Left lobe of liver (tissue), 2 donors: ENCODE measurements around the gene DTL. TPM values are rescaled to one million over a fixed set of nuclear protein-coding genes. Genes with fewer than 3 reads are reported as not detected.
"Not testable (repeated sequence)": the region's sequence is repeated elsewhere in the genome, so short reads cannot be mapped to it uniquely, and the experiment has no call there.

Experiments
- ATAC-seq: fragments of 200-7000 bp; cut with Tn5 transposase; one replicate; pipeline ENCODE4 v1.9.1; 2020; ENCODE audit warnings: mild to moderate bottlenecking, moderate library complexity
- DNase-seq: peaks from one replicate; pipeline ENCODE4 v3.0.0-alpha.2; 2020; ENCODE audit warnings: low spot score
- total RNA-seq: library from RNA; stranded (reverse); gene quantifications from one replicate; pipeline ENCODE4 v1.2.1, GENCODE V29; 2021
- donor health status: DM: no; HTN: no; CAD: no; lungs with moderate emphysema.
- donor health status: DM: no; HTN: yes; CAD: no.

The DTL gene, protein sequence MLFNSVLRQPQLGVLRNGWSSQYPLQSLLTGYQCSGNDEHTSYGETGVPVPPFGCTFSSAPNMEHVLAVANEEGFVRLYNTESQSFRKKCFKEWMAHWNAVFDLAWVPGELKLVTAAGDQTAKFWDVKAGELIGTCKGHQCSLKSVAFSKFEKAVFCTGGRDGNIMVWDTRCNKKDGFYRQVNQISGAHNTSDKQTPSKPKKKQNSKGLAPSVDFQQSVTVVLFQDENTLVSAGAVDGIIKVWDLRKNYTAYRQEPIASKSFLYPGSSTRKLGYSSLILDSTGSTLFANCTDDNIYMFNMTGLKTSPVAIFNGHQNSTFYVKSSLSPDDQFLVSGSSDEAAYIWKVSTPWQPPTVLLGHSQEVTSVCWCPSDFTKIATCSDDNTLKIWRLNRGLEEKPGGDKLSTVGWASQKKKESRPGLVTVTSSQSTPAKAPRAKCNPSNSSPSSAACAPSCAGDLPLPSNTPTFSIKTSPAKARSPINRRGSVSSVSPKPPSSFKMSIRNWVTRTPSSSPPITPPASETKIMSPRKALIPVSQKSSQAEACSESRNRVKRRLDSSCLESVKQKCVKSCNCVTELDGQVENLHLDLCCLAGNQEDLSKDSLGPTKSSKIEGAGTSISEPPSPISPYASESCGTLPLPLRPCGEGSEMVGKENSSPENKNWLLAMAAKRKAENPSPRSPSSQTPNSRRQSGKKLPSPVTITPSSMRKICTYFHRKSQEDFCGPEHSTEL
- total RNA-seq = 0.10 TPM

DNA sequence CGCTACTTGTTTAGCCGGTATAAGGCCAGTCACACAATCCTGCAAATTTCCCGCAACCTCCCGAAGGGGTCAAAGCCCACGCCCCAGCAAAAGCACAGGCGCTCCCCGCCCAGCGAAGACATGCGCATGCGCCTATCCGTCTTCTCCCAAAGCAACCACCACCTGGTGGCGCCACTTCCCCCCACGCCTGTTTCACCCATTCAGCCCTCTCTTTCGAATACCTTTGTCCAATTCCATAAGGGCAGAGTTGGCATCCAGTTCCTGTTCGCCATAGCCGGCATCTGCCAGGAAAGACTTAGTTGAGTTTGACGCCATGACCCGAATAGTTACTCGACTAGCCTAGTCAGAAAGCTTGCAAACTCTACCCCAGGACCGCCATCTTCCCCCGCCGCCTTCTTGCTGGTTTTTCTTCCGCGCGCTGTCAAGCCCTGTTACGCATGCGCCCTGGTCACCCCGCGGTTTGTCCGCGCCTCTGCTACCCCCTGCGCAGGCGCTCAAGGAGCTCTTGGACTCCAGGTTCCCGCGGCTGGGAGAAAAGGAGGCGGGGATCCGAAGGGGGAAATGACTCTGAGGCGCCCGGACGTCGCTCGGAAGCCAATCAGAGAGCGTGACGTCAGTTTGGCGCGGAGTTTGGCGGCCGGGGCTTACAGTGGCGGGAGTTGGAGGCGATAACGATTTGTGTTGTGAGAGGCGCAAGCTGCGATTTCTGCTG, at the start of gene DTL, which contains the start of gene INTS7:
Gene DTL, plus strand, starts transcription at position 626 of the 712 bp plus-strand sequence. CDS start 143 bp downstream, outside the sequence.
Gene INTS7, minus strand, starts transcription at position 435 of the 712 bp plus-strand sequence. Its CDS starts 120 bp downstream, at position 315.
- DNase-seq = peak; percentile 99
- ATAC-seq = peak; percentile 88

DNA sequence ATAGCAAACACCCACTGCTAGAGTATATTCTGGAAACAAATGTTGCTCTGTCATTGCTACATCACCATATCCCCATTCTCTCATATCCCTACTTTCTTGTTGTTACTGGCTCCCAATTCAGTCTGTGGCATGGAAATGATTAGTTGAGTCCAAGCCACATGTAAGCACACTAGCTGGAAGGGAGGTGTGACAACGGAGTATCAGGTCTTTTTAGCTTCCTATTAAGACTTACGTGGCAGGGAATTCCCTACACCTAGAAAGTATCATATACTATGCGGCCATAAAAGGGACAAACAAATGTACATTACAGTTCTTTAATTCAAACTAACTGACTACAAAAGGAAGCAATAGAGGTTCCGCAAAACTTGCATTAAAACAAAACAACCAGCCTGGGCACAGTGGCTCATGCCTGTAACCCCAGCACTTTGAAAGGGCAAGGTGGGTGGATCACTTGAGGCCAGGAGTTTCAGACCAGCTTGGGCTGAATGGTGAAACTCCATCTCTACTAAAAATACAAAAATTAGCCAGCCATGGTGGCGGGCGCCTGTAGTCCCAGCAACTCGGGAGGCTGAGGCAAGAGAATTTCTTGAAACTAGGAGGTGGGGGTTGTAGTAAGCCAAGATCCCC, 48.8 kb upstream of the DTL start:
- DNase-seq = no peak
- no peak for ATAC-seq

DNA sequence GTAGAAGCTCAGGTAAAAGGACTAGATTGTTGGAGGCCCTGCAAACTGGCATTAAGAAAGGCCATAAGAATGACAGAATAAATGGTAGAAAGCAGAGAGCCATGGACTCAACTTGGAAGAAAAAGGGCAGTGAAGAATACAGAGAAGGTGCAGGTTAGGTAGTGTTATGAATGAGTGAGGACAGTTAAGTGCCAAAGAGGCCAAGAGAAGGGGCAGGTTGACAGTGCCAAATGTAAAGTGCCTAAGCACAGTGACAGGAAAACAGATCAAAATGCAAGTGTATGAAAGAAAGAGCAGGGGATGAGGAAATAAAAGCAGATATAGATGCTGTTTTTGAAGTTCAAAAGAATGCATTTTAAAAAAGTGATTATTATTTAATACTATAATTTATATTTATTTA, 43.9 kb upstream of the DTL start:
- no peak for ATAC-seq
- DNase-seq = no peak

DNA sequence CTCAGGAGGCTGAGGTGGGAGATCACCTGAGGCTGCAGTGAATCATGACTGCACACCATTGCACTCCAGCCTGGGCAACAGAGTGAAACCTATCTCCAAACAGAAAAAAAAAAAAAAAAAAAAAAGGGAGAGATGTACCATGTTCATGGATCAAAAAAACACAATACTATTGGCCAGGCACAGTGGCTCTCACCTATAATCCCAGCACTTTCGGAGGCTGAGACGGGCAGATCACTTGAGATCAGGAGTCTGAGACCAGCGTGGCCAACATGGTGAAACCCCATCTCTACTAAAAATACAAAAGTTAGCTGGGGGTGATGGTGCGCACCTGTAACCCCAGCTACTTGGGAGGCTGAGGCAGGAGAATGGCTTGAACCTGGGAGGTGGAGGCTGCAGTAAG, 38.1 kb upstream of the DTL start:
- not testable (repeated sequence) for DNase-seq, ATAC-seq

DNA sequence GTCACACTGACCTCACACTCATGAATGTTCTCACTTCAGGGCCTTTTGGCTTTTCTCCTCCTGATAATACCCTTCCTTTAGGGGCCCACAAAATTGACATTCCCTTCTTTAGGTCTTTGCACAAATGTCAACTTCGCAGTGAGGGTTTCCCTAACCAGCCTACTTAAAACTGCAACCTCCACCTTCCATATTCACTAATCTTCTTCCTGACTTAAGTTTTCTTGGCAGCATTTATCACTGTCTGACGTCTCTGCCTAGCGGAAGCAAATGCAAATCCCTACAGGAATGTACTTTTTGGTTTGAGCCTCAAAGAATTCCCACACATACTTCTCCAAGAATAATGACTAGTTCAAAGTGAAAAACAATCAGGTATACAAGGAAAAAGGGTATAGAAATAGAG, 33.0 kb upstream of the DTL start:
- DNase-seq (no peak), ATAC-seq (no peak)

DNA sequence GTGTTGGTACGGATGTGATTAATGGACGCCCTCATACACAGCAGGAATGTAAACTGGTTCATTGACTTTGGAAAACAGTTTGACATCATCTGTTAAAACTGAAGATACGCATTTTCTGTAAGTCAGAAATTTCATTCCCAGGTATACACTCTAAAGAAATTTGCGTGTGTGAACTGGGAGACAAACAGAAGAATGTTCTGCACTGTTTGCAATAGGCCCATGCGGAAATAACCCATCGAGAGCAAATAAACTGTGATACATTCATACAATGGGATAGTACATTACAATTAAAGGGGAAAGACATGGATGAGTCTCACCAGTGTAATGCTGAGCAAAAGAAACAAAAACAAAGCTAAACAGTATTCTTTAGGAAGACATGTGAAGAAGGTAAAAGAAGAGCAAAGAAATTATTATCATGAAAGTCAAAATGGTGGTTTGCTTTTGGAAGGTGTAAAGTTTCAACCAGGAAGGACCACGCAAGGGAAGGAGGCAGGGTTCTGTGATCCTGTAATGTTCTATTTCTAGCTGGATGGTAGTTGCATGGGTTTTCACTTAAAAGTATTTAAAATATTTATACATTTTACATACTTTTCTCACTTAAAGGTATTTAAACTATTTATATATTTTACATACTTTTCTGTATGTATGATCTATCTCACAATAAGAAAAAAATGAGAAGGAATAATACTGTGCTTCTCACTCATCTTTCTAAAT, 30.5 kb upstream of the DTL start:
- no peak for DNase-seq

DNA sequence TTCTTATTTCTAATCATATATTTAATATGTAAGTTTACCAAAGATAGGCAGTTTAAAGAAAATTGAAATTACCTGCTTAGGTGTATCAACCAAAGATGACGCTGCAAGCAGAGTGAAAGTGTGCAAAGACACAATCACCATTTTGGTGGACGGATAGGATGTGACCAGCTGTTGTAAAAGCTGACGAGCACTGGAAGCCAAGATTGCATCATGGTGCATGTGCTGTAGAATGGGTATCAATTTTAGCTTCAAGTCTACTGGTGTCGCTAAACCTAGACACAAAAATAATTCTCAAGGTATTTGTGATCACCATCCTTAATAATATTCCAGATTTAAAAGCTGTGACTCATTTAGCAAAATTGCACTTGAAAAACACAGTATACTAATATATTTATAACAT, 28.4 kb upstream of the DTL start:
- ATAC-seq = no peak
- DNase-seq = no peak

More for the DNA sequence above, 30.5 kb upstream of the DTL start:
- ATAC-seq = no peak

DNA sequence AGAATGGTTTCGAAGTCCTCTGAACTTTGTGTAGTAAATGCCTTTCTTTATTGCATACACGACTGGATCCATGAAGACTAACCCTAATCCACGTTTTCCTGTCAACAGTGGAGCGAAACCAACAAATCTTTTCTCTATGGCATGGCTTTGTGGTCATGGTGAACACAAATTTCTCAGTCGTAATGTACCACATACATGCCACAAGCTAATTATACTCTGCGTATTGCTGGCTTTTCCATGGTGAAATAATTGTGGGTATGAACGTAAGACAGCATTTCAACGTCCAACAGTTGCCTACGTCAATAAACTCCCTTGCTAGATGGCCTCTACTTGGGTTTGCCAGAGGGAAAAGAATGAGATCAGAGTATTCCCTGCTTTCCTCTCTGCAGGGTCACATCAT, 27.7 kb upstream of the DTL start:
- ATAC-seq = no peak
- DNase-seq = no peak

DNA sequence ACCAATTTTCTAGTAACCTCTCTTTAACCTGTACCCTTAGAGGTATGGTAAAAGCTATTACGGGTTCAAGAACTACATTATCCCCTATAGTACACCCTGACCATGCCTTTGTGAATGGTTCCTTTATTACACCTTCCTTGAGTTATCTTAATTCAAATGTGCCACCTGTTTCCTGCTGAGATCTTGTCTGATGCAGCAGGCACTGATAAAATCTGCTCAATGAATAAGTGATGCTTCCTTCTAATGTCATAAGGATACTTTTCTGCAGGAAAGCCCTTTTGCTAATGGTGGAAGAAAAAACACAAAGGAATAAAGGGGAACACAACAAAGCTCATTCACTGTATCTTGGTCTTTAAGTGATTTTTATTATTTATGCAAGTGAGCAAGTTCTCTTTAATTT, 26.0 kb upstream of the DTL start:
- DNase-seq (no peak), ATAC-seq (no peak)

DNA sequence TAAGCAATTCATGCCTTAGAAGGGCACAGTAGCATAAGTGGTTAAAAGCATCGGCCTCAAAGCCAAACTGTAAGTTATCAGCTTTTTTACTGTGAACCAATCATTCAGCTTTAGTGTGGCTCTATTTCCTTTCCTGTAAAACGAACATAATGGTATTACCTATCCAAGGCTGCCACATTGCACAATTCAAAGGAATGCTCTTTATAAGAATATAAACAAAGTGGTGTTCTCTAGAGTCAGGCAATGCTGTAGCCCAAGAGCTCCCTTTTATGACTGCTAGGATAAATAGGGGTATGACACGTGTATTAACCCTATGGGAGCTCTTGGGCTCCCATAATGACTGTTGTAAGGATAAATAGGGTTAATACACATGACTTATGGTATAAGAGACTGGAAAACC, 25.5 kb upstream of the DTL start:
- DNase-seq = no peak
- ATAC-seq = no peak

DNA sequence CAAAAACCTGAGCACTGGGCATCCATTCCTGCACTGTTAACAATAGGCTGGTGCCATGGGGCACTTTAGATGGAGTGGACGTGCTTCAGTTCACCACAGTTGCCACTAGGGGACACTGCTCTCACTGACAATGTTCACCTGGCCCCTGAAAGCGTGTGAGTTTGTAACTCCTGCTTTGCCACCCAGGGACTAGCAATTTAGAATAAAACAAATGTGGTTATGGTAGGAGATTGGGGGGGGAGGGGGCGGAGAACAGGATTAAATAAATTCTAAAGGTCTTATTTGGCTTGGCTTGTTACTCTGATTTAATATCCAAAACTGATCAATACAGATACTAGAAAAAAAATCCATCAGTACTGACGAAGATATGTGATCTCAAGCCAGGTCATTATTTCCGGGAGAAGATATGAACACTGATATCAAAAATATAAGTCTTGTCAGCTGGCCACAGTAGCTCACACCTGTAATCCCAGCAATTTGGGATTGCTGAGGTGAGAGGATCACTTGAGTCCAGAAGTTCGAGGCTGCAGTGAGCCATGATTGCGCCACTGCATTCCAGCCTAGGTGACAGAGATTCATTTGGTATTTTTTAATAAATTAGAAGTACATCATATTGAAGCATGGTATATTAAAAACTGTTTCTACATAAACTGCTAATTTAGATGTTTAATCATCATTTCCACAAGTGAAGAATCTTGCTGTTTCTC, 23.4 kb upstream of the DTL start:
- peak; percentile 79 for DNase-seq
- ATAC-seq = peak; percentile 100

DNA sequence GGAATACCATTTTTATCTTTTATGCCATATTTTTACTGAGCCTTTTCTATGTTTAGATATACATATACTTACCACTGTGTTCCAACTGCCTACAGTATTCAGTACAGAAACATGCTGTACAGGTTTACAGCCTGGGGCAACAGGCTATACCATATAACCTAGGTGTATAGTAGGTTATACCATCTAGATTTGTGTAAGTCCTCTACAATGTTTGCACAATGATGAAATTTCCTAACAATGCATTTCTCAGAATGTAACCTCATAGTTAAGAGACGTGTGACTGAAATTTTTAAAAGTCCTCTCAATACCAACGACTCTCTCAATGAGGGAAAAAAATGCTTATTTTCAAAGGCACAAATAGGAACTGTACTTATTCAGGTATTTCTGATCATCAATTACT, 21.9 kb upstream of the DTL start:
- ATAC-seq = no peak

DNA sequence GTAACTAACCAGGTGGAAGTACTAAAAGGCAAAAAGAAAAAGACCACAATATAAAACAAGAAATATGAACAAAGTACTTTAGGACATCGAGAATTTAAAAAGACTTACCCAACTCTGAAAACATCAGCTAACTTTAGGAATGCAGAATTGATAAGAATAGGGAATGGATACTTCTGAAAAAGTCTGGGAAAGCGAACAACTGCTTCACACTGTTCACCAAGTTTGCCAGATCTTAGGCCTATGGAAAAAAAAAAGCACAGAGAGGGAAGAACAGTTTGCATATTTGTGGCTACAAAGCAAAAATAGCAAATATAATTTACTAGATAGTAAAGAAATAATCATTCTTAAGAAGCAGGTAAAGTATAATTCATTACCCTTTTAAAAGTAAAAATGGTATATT, 14.6 kb upstream of the DTL start:
- DNase-seq = no peak
- ATAC-seq = no peak

More for the DNA sequence above, 21.9 kb upstream of the DTL start:
- no peak for DNase-seq

DNA sequence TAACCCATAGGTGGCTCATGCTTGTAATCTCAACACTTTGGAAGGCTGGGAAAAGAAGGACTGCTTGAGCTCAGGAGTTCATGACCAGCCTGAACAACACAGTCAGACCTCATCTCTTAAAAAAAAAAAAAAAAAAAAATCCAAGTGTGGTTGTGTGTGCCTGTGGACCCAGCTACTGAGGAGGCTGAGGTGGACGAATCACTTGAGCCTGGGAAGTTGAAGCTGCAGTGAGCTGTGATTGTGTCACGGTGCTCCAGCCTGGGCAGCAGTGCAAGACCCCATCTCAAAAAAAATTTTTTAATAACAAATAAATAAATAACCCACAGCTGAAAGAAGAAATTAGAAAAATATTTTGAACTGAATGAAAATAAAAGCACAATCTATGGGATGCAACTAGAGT, 14.0 kb upstream of the DTL start:
- ATAC-seq (no peak), DNase-seq (no peak)

DNA sequence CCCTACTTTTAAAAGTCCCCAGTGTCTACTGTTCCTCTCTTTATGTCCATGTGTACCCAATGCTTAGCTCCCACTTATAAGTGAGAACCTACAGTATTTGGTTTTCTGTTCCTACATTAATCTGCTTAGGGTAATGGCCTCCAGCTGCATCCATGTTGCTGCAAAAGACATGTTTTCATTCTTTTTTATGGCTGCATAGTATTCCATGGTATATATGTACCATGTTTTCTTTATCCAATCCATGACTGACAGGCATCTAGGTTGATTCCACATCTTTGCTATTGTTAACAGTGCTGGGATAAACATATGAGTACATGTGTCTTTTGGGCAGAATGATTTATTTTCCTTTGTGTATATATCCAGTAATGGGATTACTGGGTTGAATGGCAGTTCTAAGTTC, 12.6 kb upstream of the DTL start:
- ATAC-seq = not testable (repeated sequence)

DNA sequence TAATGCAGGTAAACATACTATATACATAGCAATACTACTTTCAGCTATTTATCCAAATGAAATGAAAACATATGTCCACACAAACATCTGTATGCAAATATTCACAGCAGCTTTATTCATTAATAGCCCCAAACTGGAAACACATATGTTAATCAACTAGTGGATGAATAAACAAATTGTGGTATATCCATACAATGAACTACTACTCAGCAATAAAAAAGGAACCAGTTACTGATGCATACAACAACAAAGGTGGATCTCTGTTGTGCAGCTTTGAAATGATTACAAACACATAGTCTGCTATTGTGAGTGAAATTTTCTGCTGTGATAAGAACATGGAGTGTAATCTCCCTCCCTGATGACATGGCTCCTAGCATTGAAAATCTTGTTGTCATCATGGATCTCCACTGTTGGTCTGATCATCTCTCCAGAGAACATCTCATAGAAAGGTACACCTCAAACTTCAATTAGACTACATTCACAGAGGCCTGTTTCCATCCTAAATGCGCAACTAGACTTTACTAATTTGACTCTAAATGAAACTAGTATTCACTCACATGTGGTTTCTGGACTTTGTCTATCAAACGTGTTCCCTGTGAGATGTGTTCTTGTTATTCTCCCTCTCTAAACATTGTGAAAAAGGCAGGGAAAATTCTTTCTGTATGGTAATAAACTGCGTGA, 10.9 kb upstream of the DTL start:
- no peak for DNase-seq
- ATAC-seq = no peak

More for the DNA sequence above, 12.6 kb upstream of the DTL start:
- DNase-seq = not testable (repeated sequence)

DNA sequence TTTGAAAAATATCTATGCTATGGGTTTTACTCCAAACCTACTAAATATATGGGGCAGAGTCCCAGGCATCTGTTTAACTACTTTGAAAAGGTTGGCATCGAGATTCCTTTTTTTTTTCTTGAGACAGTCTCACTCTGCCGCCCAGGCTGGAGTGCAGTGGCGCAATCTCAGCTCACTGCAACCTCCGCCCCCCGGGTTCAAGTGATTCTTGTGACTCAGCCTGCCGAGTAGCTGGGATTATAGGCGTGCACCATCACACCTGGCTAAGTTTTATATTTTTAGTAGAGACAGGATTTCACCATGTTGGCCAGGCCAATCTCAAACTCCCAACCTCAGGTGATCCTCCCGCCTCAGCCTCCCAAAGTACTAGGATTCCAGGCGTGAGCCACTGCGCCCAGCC, 7.8 kb upstream of the DTL start:
- not testable (repeated sequence) for DNase-seq, ATAC-seq

DNA sequence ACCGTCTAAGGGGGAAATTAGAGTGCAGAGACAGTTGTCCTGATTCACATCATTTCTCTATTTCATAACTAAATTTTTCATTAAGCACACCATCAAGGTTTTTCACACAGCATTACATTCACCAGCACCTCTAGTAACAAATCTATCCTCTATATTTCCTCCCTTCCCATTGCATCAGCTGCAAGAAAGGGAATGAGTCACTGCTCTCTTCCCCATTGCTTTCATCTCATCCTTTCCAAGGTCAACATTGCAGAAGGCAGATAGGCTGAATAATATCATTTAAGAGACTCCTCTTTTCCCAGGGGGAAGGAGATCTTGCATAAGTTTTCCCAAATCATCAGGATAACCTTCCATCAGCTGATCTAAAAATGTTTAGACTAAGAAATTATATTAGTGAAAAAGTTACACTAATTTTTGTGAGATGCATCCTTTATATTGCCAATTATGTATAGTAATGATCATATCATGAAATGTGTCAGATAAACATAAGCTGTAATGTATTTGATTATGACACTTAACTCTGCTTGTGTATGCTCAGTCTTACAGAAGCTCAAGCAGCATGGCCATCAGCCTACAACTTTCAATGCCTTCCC, 4.5 kb upstream of the DTL start:
- DNase-seq (no peak), ATAC-seq (no peak)
